ENCODE results near the gene PFN1.

The PFN1 gene

DNA sequence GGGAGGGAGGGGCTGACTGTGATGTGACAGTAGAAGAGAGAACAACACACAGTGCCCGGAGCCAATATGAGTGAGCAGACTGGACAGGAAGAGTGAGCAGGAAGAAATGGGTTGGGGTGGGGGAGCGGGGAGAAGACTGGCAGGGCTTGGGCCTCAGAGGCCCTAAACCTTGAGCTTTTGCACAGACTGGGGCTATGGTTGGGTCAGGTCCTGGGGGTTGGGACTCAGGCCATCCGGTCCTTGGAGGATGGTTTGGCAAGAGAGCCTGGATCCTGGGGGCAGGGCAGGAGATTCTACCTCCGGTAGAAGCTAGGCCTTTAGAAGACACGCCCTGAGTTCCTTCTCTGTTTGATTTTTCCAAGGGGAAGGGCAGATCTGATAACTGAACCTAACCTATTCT lies 38.1 kb upstream of the PFN1 start:
- peak overlapping the region; percentile 80 to 90 for H3K4me3 ChIP-seq (replicated peaks in 1 of 2; ENCODE audit: low read depth in 2 of 2, low read length in 2 of 2)
- peak; percentile 30 to 44 for DNase-seq (ENCODE audit: low read depth in 2 of 2)
- TF ChIP-seq, protein P1, sequence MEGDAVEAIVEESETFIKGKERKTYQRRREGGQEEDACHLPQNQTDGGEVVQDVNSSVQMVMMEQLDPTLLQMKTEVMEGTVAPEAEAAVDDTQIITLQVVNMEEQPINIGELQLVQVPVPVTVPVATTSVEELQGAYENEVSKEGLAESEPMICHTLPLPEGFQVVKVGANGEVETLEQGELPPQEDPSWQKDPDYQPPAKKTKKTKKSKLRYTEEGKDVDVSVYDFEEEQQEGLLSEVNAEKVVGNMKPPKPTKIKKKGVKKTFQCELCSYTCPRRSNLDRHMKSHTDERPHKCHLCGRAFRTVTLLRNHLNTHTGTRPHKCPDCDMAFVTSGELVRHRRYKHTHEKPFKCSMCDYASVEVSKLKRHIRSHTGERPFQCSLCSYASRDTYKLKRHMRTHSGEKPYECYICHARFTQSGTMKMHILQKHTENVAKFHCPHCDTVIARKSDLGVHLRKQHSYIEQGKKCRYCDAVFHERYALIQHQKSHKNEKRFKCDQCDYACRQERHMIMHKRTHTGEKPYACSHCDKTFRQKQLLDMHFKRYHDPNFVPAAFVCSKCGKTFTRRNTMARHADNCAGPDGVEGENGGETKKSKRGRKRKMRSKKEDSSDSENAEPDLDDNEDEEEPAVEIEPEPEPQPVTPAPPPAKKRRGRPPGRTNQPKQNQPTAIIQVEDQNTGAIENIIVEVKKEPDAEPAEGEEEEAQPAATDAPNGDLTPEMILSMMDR (IDR thresholded peaks at IDR 0.05; ENCODE audit: low read depth, low read length) = no peak

DNA sequence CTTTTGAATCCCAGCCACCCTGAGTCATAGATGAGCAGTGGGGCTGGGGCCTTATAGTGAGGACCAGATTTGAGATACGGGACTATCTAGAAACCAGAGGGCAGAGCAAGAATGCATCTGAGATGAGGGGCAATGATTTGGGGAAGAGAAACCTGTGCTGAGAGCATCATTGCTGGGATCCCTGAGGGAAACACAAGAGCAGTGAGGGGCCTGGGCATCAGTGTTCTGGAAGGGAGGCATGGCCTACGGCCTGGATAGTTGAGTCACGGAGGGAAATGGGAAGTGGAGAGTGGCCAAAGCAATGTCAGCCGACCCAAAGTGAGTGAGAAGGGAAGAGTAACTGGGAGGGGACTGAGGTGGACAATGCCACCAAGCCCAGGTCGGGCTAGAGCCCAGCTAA lies 34.0 kb upstream of the PFN1 start:
- no peak overlapping the region for H3K4me3 ChIP-seq (replicated peaks in 1 of 2; ENCODE audit: low read depth in 2 of 2, low read length in 2 of 2)
- DNase-seq (ENCODE audit: low read depth in 2 of 2) = no peak
- TF ChIP-seq, protein P1 (IDR thresholded peaks at IDR 0.05; ENCODE audit: low read depth, low read length) = no peak

DNA sequence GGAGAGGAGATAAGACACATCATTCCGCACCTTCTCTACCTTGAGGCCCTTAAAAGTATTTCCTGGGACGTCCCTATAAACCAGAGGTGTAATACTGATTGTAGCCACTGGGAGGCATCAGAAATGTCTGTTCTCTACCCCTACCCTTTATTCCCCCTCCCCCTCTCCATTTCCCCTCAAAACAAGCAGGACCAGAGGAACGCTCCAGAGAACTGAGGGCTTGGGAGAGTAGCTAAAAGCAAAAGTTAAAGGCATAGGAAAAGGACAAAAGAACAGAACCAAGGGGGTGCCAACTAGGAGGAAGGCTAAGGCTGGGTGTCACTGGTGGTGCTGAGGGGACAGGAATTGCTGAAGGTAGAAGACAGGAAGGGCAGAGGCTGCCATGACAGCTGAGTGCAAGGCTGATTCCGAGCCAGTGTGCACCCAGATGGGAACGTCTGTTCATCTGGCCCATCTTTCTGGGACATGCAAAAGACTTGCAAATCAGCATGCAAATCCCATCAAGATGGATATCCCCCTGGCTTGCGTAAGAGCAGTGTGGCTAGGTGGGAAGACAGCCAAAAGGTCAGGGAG lies 32.4 kb upstream of the PFN1 start:
- peak; percentile 61 to 73 for DNase-seq (ENCODE audit: low read depth in 2 of 2)
- TF ChIP-seq, protein P1 (IDR thresholded peaks at IDR 0.05; ENCODE audit: low read depth, low read length) = peak; percentile 68
- no peak overlapping the region for H3K4me3 ChIP-seq (replicated peaks in 1 of 2; ENCODE audit: low read depth in 2 of 2, low read length in 2 of 2)

DNA sequence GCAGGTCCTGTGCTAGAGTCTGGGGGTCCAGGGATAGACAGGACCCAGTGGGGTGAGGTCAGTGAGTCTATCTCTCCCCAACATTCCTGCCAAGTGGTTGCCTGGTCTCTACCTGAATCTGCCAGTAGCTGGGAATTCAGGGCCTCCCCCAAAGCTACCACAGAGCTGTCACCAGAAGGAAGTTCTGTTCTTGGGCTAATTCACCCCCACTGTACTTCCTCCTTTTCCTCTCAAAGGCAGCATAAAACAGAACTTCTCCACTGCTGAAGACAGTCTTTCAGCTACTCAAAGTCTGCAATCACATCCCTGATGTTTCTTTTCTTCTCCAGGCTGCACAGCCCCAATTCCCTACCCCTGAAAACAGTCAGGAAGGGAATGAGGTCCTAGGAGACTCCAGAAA lies 30.4 kb upstream of the PFN1 start:
- H3K4me3 ChIP-seq (replicated peaks in 1 of 2; ENCODE audit: low read depth in 2 of 2, low read length in 2 of 2) = no peak overlapping the region
- TF ChIP-seq, protein P1 (IDR thresholded peaks at IDR 0.05; ENCODE audit: low read depth, low read length) = no peak

DNA sequence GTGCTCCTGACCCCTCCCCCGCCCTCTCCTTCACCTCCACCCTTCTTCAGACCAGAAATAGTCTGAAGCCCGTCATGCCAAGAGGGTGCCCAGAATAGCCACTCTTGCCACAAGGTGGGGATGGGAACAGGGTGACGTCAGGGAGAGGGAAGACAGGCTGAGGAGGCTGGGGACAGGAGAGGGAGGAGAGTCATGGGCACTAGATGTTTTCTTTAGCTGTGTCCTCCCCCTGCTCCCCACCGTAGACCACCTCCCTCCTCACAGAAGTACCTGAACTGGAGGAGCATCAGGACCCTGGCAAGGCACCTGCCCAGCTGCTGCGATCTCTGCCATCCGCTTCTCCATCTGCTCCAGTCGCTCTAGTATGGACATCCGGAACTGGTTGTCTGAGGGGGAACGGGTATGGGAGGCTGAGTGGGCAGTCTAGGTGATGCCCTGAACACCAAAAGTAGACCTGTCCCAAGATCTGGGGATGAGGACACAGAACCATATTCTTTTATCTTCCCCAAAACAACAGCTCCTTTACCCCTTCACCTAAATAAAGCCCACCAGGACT lies 25.9 kb upstream of the PFN1 start:
- TF ChIP-seq, protein P1 (IDR thresholded peaks at IDR 0.05; ENCODE audit: low read depth, low read length) = no peak
- no peak overlapping the region for H3K4me3 ChIP-seq (replicated peaks in 1 of 2; ENCODE audit: low read depth in 2 of 2, low read length in 2 of 2)
- DNase-seq (ENCODE audit: low read depth in 2 of 2) = no peak

More for the DNA sequence above, 30.4 kb upstream of the PFN1 start:
- no peak for DNase-seq (ENCODE audit: low read depth in 2 of 2)

DNA sequence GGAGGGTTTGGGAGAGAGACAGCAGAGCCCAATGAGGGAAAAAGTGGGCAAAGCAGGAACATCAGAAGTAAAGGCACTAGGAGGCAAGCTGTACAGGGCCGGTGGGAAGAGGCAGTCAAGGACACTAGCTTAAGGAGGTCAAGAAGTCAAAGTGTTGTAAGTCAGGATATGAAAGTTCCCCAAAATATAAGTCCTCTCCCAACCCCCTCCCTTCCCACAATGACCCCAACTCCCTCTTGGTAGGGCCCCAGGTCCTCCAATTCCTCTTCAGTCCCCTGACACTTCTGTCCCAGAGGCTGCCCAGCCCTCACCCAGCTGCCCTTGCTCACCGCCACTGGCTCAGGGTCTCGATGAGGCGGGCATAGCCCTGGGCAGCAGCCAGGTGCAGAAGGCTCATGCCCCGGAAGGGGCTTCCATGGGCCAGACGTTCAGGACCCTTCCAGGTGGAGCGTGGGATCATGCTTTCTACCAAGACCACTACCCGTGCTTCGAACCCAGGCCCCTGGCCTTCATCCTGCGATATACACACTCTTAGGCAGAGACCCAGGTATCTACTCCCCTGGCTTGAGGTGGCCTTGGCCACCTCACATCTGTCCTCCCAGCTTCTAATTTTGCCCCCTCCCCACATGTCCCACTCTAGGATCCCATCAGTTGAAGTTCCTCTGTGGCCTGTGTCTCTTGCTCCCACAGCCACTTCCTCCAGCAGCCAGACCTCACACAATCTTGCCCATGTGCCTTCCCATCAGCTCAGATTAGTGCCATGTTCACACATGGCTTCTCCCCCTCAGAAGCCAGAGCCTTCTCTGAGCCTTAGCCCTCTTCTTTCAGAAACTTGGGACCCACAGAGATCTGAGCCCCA lies 25.2 kb upstream of the PFN1 start:
- DNase-seq (ENCODE audit: low read depth in 2 of 2) = no peak
- H3K4me3 ChIP-seq (replicated peaks in 1 of 2; ENCODE audit: low read depth in 2 of 2, low read length in 2 of 2) = no peak overlapping the region
- TF ChIP-seq, protein P1 (IDR thresholded peaks at IDR 0.05; ENCODE audit: low read depth, low read length) = no peak
